IPS-NIHi11 (cell line): ENCODE data around the gene SETD1B.
"Not testable (repeated sequence)": the region's sequence is repeated elsewhere in the genome, so short reads cannot be mapped to it uniquely, and the experiment has no call there.

Experiments
- DNase-seq: peaks from one replicate; pipeline ENCODE4 v3.0.0; 2012; ENCODE audit warnings: mixed read lengths, low spot score

The SETD1B gene

DNA sequence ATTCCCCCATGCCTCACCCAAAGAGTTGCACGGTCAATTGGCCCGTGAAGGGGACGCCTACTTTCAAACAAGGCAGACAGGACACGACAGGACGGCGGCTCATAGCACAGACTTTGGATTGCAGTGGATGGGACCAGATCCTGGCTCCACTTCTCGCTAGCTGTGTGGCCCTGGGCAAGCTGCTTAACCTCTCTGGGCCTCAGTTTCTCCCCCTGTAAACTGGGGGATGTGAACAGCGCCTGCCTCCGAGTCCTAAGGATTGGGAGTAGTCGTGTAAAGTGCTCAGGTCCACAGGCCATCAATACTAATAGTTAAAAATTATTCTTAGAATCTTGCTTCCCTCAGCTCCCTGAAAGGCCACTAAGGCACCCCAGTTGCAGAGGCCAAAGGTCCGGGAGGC is 23.4 kb upstream of the SETD1B start:
- no peak for DNase-seq

- no peak for DNase-seq
These were observed 22.3 kb upstream of the SETD1B start for GRCh38 chr12:121781484-121781997.

- no peak for DNase-seq
These were observed 21.5 kb upstream of the SETD1B start for GRCh38 chr12:121781998-121782979.

- DNase-seq: no peak
These were observed 20.0 kb upstream of the SETD1B start for GRCh38 chr12:121783766-121784165.

DNA sequence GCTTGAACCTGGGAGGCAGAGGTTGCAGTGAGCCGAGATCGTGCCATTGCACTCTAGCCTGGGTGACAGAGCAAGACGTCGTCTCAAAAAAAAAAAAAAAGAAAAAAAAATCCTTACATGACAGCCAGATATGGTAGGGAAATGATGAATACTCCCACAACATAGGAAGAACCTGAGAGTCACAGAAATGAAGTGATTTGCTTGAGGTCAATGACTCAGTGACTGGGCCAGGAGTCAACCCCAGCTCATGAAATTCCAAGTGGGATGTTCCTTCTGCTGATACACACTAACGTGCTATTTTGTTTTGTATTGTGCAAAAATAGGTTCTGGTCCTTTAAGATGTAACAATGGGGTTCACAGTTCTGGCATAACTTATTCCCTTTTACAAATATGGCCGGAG is 19.3 kb upstream of the SETD1B start:
- DNase-seq: no peak

- DNase-seq: no peak
These were observed 17.4 kb upstream of the SETD1B start for GRCh38 chr12:121786440-121786825.

- no peak for DNase-seq
These were observed 16.5 kb upstream of the SETD1B start for GRCh38 chr12:121787063-121788025.

DNA sequence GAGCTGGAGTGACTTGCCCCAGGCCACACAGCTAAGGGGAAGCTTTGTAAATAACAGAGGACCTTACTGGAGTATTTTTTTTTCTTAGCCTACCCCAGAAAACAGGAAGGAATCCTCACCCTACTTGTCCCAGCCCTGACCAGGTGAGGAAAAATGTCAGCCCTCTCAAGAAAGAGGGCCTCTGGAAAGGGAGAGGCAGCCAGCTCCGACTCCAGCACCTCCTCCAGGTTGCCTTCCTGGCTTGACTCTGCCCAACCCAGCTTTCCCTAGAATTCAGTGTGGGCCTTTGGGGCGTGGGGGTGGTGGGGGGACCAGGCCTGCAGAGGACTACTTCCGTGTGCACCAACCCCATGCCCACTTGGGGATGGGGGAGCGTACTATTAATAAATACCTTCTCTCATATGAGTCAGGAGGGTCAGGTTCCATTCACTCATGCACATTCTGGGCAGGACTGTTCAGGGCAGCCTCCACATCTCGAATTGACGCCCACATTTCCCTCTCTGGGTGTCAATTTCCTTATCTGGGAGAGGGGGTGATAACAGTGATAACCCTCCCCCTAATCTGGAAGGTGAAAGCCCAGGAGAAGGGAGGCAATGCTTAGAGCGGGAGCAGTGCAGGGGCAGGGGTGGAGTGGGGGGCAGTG is 15.5 kb upstream of the SETD1B start:
- no peak for DNase-seq

DNA sequence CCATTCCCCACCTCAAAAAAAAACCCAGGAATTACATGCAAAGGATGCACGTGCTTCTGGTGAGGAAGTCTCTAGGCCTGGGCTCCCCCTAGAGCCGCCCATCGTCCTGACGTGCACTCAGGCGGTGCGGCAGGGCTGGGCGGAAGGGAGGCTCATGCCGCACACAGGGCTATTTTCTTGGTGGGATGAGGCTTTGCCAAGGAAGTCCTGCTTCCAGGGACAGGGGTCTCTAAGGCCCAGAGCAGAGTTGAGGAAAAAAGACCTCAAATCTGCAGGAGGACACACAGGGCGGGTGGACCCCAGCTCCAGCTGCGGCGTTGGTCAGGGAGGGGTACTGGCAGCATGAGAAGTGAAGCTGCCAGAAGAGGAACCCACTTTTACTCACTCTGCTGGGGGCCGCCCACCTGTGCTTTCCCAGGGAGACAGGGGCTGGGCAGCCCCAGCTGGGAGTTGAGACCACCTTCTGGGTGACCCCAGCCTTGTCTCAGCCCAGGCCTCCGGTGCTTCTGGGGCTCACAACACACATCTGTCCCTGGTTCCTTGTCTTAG is 14.5 kb upstream of the SETD1B start:
- DNase-seq: no peak

DNA sequence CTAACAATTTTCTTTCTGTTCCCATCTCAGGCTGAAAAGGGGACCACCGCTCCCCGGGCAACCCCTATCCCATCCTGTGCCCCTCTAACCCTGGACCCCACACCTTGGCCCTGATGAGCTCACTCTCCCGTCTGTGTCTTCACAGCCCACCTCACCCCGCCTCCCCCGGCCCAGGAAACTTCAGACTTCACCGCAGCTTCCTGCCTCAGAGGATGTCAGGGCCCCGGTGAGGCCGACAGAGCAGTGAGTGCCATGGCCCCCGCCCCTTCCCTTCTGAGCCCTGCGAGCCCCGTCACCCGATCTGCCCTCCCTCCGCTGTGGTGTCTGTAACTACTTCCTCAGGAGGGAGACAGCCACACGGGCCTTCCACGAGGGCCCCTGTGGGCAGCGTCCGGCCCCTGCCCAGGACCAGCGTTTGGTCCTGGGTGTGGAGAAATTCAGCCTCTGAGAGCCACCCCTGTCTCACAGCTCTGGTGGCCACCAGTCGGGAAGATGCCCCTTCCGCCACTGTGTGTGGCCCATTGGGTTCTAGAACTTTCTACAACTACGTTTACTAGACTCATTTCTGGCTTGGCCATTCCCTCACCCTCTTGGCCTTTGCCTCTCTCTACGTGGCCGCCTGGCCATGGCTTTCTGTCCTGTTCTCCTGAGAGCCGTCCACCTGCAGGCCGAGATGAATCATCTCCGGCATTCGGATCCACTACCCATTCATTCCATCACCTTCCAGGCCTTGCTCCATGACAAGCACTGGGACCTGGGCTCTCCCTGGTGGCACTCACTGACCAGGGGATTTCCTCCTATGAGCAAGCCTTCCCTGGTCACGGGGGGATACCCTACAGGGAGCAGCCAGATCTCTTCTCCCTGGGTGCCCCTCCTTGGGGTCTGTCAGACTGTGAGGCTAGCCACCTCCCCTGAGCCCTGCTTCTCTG is 13.7 kb upstream of the SETD1B start:
- no peak for DNase-seq

GRCh38 chr12:121790785-121791184 is 13.0 kb upstream of the SETD1B start:
- not testable (repeated sequence) for DNase-seq

DNA sequence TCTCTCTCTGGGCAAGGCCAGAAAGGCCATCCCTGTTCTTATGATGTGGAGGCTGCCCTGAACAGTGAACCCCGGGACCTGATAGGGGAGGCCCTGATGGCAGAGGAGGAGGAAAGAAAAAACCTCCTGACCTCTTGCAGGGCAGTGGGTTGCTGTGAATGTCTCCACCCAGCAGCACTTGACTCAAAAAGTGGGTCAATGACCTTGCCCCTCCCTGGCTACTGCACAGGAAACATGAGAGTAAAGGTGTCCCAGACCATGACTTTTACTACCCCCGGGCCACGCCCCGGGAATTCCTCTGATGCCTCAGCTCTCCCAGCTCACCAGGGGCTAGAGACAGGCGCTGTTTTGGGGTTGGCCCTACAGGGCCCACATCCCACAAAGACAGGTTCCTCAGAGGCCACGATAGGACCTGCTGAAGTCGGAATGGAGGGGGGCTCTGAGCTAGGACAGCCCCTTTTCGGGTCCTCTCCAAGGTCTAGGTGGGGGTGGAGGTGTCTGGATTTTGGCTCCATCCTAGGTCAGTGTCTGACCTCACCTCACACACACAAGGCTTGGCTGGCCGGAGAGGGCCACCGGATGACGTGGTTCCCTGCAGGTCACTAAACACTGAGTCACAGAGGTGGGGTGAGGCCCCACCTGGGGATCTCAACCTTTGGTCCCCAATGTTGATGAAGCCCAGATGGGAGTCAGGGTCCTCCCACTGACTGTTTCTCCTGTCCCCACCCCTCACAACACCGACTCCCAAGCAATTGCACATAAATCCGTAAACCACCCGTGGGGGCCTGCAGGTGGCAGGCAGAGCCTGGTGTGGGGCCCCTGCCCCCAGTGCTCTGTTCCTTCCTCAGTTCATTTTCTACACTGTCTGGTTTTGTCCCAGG is 11.9 kb upstream of the SETD1B start:
- no peak for DNase-seq

DNA sequence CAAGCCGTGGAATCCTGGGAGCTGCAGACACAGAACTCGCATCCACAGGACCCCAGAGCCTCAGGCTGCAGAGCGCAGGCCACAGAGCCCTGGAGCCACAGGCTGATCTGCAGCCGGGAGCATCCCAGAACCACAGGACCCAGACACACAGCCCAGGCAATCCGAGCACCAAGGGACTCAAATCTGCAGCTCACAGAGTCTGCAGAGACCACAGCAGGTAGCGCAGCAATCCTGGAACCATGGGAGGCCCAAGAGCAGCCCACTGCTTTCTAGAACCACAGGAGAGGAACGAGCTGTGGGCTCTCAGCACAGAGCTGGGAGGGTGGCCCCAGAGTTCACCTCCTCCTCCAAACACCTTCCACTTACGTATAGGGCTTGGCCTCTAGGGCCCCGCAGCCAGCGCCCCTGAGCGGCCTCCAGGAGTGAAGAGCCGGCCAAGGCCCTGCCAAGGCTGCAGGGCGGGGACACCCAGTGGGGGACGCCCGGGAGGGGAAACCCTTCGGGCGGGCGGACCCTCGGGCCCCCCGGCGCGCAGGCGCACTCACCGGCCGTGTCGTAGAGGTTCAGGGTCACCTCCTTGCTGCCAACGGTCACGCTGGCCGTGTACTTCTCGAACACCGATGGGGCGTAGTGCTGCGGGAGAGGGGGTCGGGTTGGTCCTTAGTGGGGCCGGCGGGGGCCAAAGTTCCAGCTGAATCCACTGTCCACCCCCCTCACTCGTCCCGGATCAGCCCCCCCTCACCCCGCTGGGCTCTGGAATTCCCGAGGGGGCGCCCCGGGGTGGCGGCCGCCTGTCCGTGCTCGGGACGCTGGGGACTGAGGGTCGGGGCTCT is 11.0 kb upstream of the SETD1B start:
- no peak for DNase-seq

DNA sequence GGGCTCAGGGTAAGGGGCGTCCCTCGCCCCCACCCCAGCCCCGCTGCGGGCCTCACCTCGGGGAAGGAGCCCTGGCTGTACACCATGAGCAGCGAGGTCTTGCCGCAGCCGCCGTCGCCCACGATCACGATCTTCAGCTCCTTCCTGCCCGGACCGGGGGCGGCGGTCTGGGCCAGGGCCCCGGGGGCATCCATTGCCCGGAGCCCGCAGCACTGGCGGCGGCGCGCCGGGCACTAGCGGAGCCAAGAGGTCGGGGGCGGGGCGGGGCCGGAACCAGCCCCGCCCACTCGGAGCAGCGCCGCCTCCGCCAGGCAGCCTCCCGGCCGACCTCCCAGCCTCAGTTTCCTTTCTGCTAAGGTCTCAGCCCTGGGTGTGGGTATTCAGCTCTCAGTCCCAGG is 10.4 kb upstream of the SETD1B start, which contains the start of gene RHOF:
Gene RHOF, minus strand, starts transcription at position 249 of the 398 bp plus-strand sequence. Its CDS starts 55 bp downstream, at position 194.
- peak; percentile 81 for DNase-seq

DNA sequence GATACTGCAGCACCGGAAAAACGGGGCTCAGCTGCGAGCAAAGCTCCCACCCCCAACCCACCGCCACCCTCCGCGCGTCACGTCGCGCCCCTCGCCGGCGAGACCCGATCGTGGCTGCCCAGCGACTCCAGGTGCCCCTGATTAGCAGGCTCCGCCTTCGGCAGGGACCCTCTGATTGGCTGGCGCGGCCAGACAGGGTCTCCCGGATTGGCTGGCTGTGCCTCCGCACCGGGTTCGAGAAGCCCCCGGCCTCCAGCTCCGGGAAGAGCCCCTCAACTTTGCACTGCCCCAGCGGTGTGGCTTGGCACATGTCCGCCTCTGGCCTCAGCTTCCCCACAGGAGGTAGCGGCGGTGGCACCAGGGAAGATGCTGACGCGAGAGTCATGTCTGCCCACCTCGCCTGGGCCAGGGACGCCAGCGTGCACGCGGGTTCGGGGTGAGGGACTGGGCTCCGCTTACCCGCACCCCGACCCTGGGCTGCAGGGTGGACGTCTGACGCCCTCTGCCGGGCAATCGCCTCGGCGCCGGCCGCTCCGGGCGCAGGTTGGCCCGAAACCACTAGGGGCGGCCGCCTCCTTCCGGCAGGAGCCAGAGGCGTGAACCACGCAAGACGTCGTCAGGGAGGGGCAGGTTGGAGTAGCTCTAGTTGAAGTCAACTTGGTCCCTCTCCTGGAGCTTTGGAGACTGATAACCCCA is 9.8 kb upstream of the SETD1B start:
- DNase-seq: peak; percentile 86

DNA sequence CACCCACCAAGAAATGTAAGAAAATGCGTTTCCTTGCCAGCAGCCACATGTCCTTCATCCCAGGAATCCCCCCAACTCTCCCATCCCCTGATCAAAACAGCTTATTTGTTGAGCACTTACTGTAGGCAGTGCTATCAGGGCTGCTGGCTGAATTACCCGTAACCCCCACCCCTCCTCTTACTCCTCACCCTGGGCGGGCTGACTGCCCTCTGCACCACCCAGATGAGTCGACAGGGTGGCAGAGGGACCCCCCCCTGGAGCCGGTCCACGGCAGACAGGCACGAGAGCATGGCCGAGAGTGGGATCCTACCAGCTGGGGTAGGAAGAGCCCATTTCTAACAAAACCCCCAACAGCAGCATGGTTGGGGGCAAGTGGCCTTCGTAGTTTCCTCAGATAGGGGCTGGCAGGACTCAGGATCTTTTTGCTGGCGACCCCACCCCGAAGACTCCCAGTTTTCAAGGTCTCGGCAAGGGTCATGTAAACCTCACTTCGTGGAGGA is 9.2 kb upstream of the SETD1B start:
- DNase-seq: no peak
